Right lobe of liver (tissue), 4 donors: ENCODE data around the gene MAEA.

Experiments used
- POLR2A ChIP-seq: fragments of 450-650 bp; IDR thresholded peaks from one replicate; pipeline ENCODE4 v1.6.1; 2017; ENCODE audit warnings: antibody characterized with exemption, mild to moderate bottlenecking
- TF ChIP-seq, protein P1 (sequence below), 4 donors: fragments of 200-600 bp in 3 of 4; fragments of 450-650 bp in 1 of 4; IDR thresholded peaks; one replicate each; pipeline versions ENCODE4 v1.5.1 to v1.8.0; 2016 to 2022; ENCODE audit warnings: antibody characterized with exemption in 4 of 4, mild to moderate bottlenecking in 2 of 4
- donor health status: DM: no; HTN: no; CAD: no.
- donor health status: DM: no; HTN: no; CAD: no.
- donor health status: DM: no; HTN: yes; CAD: no.

DNA sequence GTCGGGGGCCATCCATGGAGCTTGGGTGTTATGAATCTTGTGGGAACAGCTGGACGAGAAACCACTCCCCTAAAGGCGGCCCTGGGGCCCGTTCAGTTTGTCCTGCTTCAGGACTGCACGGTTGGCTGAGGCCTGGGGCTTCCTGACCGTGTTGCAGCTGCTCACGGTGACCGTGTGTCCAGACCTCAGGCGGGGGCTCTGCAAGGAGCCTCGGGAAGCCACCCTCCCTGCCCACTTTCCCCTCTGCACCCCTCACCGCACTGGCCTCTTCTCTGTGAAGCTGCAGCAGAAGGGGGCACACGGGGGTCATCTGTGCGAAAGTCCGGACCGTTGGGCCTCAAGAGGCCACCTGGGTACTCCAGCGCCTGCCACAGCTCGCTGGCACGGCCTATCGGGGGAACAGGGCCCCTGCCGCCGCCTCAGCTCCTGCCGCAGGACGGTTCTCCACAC is 86.7 kb downstream of the MAEA start:
- no peak for TF ChIP-seq POLR2A
- TF ChIP-seq, protein P1, sequence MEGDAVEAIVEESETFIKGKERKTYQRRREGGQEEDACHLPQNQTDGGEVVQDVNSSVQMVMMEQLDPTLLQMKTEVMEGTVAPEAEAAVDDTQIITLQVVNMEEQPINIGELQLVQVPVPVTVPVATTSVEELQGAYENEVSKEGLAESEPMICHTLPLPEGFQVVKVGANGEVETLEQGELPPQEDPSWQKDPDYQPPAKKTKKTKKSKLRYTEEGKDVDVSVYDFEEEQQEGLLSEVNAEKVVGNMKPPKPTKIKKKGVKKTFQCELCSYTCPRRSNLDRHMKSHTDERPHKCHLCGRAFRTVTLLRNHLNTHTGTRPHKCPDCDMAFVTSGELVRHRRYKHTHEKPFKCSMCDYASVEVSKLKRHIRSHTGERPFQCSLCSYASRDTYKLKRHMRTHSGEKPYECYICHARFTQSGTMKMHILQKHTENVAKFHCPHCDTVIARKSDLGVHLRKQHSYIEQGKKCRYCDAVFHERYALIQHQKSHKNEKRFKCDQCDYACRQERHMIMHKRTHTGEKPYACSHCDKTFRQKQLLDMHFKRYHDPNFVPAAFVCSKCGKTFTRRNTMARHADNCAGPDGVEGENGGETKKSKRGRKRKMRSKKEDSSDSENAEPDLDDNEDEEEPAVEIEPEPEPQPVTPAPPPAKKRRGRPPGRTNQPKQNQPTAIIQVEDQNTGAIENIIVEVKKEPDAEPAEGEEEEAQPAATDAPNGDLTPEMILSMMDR (IDR thresholded peaks at IDR 0.05) = no peak
